DND-41 (cell line): Measurements from ENCODE around the gene AKAP6.

Source experiments
- ATAC-seq: fragments of 200-7000 bp; cut with Tn5 transposase; 3 replicates; pipeline ENCODE4 v1.9.1; 2021; ENCODE audit warnings: low read depth; ENCODE audit not compliant: insufficient read depth
- DNase-seq: peaks from one replicate; pipeline ENCODE4 v3.0.0-alpha.2; 2020
- H2AFZ ChIP-seq: 2 replicates; pipeline ENCODE4 v1.6.0; 2012; ENCODE audit warnings: low read depth, low read length
- H3K27ac ChIP-seq: 2 replicates; pipeline ENCODE4 v1.5.1; 2012; ENCODE audit warnings: low read length, inconsistent platforms
- H3K27me3 ChIP-seq: fragments of 200-600 bp; sonication (generic); 2 replicates; pipeline ENCODE4 v1.6.0; 2012; ENCODE audit warnings: low read length, mild to moderate bottlenecking, inconsistent platforms; ENCODE audit not compliant: insufficient read depth, poor library complexity
- H3K36me3 ChIP-seq: 2 replicates; pipeline ENCODE4 v1.5.1; 2012; ENCODE audit warnings: low read length, inconsistent platforms; ENCODE audit not compliant: insufficient read depth
- H3K4me1 ChIP-seq: 2 replicates; pipeline ENCODE4 v1.5.1; 2012; ENCODE audit warnings: mild to moderate bottlenecking, low read length; ENCODE audit not compliant: insufficient read depth
- H3K4me2 ChIP-seq: 2 replicates; pipeline ENCODE4 v1.6.0; 2012; ENCODE audit warnings: mild to moderate bottlenecking, moderate library complexity, low read length, inconsistent platforms; ENCODE audit not compliant: insufficient read depth
- H3K4me3 ChIP-seq, 2 experiments: fragments of 200-600 bp in 1 of 2; shearing (Covaris generic) in 1 of 2; 2 replicates each; pipeline ENCODE4 v1.5.1; 2012 to 2016; ENCODE audit warnings: inconsistent platforms in 2 of 2, low read length in 2 of 2, mild to moderate bottlenecking in 2 of 2, low read depth in 1 of 2, moderate library complexity in 1 of 2
- H3K79me2 ChIP-seq: 2 replicates; pipeline ENCODE4 v1.6.0; 2012; ENCODE audit warnings: low read length, inconsistent platforms; ENCODE audit not compliant: insufficient read depth
- H3K9ac ChIP-seq: 2 replicates; pipeline ENCODE4 v1.6.0; 2012; ENCODE audit warnings: low read depth, mild to moderate bottlenecking, inconsistent platforms, low read length, moderate library complexity
- H3K9me3 ChIP-seq: 2 replicates; pipeline ENCODE4 v1.5.1; 2012; ENCODE audit warnings: low read length, moderate library complexity, mild to moderate bottlenecking, inconsistent platforms; ENCODE audit not compliant: insufficient read depth, severe bottlenecking
- H4K20me1 ChIP-seq: 2 replicates; pipeline ENCODE4 v1.6.0; 2012; ENCODE audit warnings: low read length; ENCODE audit not compliant: insufficient read depth
- CTCF ChIP-seq: IDR thresholded peaks from 2 replicates; pipeline ENCODE4 v1.5.1; 2012; ENCODE audit warnings: borderline replicate concordance, low read length, moderate library complexity, mild to moderate bottlenecking; ENCODE audit not compliant: poor library complexity, severe bottlenecking; ENCODE audit errors: extremely low read depth
- EZH2 ChIP-seq: IDR thresholded peaks from 3 replicates; pipeline ENCODE4 v1.6.1; 2012; ENCODE audit warnings: borderline replicate concordance, low read depth, mild to moderate bottlenecking, moderate library complexity, low read length, inconsistent platforms; ENCODE audit not compliant: severe bottlenecking

AKAP6 gene

GRCh38 chr14:32300136-32300535, 29.0 kb upstream of the AKAP6 start:
- H4K20me1 ChIP-seq: no peaks in the 10 kb centered on the region
- peaks cover 6% of the 10 kb centered on the region for H3K27me3 ChIP-seq
- no peaks in the 10 kb centered on the region for H3K36me3 ChIP-seq
- H3K4me2 ChIP-seq: no peak overlapping the region
- no peaks in the 10 kb centered on the region for H3K79me2 ChIP-seq
- no peak overlapping the region for H3K9ac ChIP-seq
- no peak for ATAC-seq
- H3K27ac ChIP-seq: no peak overlapping the region
- no peaks in the 10 kb centered on the region for H3K9me3 ChIP-seq
- no peak overlapping the region for H3K4me3 ChIP-seq
- no peaks in the 10 kb centered on the region for H3K4me1 ChIP-seq
- no peak for DNase-seq
- no peak for TF ChIP-seq EZH2
- no peak for TF ChIP-seq CTCF
- no peak overlapping the region for H2AFZ ChIP-seq

DNA sequence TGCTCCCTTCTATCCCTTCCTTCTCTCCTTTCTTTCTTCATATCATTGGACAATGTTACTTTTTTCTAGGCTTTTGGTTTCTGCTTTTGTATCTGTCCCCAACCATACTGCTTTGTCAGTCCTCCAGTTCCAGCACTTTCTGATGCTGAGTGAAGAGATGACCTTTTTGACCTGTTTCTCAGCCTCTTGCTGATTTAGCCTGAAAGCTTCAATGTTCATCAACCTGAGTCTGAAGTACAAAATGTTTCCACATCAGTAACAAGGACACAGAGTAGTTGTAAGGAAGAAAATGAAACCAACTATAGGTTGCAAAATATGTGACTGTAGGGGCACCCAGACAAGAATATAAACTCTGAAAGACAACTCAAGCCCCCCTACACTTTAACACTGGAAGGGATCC, 25.2 kb upstream of the AKAP6 start:
- Histone ChIP-seq H3K27ac (no peak overlapping the region), H3K27me3 (peaks cover 2% of the 10 kb centered on the region), H3K4me3 (no peak overlapping the region), H3K79me2 (no peaks in the 10 kb centered on the region), H3K36me3 (no peaks in the 10 kb centered on the region), H3K4me1 (no peaks in the 10 kb centered on the region), H4K20me1 (no peaks in the 10 kb centered on the region), H3K4me2 (no peak overlapping the region), H2AFZ (no peak overlapping the region), H3K9me3 (no peaks in the 10 kb centered on the region), H3K9ac (no peak overlapping the region)
- ATAC-seq (no peak), DNase-seq (no peak)
- TF ChIP-seq EZH2: no peak
- TF ChIP-seq CTCF: no peak

DNA sequence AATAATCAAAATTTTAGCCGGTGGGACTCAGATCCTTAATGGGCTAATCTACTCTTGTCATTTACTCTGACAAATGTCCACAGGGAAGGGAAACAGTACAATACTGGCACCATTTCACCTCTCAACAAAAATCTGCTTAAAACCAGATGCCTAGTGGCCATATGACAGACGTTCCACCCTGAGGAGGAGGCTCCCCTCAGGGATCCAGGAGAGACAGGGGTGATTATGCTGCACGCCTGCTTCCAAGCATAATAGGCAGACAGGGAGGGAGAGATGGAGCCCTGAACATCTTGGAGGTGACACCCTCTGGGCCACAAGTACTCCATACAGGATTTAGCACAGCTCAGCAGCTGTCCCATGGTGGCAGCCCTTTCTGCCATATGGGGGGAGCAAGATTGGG, 24.8 kb upstream of the AKAP6 start:
- no peaks in the 10 kb centered on the region for H3K36me3 ChIP-seq
- no peak overlapping the region for H2AFZ ChIP-seq
- DNase-seq: no peak
- ATAC-seq: no peak
- H3K4me1 ChIP-seq: no peaks in the 10 kb centered on the region
- H3K4me2 ChIP-seq: no peak overlapping the region
- H3K79me2 ChIP-seq: no peaks in the 10 kb centered on the region
- TF ChIP-seq EZH2: no peak
- no peak for TF ChIP-seq CTCF
- H3K27ac ChIP-seq: no peak overlapping the region
- H4K20me1 ChIP-seq: no peaks in the 10 kb centered on the region
- H3K27me3 ChIP-seq: peaks cover 2% of the 10 kb centered on the region
- no peaks in the 10 kb centered on the region for H3K9me3 ChIP-seq
- no peak overlapping the region for H3K4me3 ChIP-seq
- no peak overlapping the region for H3K9ac ChIP-seq

- Histone ChIP-seq H3K4me3 (no peak overlapping the region), H3K4me1 (no peaks in the 10 kb centered on the region), H2AFZ (no peak overlapping the region), H4K20me1 (no peaks in the 10 kb centered on the region), H3K4me2 (no peak overlapping the region), H3K79me2 (no peaks in the 10 kb centered on the region), H3K27ac (no peak overlapping the region), H3K36me3 (no peaks in the 10 kb centered on the region), H3K27me3 (no peaks in the 10 kb centered on the region), H3K9me3 (no peaks in the 10 kb centered on the region), H3K9ac (no peak overlapping the region)
- DNase-seq: no peak
- no peak for ATAC-seq
- TF ChIP-seq EZH2: no peak
- TF ChIP-seq CTCF: no peak
These were observed 22.5 kb upstream of the AKAP6 start for GRCh38 chr14:32306549-32306948.
